ENCODE results near the gene SOX8. TPM values are rescaled to one million over a fixed set of nuclear protein-coding genes. Genes with fewer than 3 reads are reported as not detected.

The SOX8 gene
- total and polyA plus RNA-seq, 9 donors: 0.08 to 0.52 (median 0.32) TPM

DNA sequence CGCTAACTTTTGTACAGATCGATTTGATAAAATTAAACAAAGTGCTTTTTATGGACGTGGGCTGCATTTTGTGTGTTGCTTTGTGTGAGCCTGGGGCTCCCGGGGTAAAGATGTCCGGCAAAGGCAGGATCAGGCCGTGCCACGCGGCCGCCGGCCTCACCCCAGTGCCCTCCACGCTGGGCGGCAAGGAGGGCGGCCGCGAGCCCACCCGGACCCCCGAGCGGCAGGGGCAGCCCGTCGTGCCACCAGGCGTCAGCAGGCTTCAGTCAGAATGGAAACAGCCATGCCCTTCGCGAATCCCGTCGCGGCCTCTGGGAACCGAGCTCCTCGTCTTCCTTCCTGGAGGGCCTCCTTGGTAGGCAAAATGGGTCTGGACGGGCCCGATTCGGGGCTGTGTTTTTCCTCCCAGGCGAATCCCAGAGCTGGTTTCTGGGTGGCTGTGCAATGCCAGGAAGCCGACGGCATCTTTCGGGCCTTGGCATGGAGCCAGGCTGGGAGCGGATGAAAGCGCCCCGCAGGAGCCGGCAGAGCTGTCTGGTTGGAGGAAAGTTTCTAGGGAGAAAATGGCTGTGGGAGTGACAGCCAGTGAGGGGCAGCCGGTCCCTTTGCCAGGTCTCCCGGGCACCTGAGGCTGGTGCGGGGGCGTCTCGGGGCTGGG lies 5.5 kb downstream of the SOX8 start:
- H3K4me1 ChIP-seq (ENCODE audit: insufficient read depth): no peaks in the 10 kb centered on the region
- H3K9me3 ChIP-seq: no peaks in the 10 kb centered on the region
- DNase-seq: no peak
- H3K27ac ChIP-seq: no peak overlapping the region
- H3K4me3 ChIP-seq: no peak overlapping the region
- TF ChIP-seq, protein P1, sequence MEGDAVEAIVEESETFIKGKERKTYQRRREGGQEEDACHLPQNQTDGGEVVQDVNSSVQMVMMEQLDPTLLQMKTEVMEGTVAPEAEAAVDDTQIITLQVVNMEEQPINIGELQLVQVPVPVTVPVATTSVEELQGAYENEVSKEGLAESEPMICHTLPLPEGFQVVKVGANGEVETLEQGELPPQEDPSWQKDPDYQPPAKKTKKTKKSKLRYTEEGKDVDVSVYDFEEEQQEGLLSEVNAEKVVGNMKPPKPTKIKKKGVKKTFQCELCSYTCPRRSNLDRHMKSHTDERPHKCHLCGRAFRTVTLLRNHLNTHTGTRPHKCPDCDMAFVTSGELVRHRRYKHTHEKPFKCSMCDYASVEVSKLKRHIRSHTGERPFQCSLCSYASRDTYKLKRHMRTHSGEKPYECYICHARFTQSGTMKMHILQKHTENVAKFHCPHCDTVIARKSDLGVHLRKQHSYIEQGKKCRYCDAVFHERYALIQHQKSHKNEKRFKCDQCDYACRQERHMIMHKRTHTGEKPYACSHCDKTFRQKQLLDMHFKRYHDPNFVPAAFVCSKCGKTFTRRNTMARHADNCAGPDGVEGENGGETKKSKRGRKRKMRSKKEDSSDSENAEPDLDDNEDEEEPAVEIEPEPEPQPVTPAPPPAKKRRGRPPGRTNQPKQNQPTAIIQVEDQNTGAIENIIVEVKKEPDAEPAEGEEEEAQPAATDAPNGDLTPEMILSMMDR (IDR thresholded peaks at IDR 0.05): no peak
- no peak for TF ChIP-seq EP300 (IDR thresholded peaks at IDR 0.05)
- no peak for TF ChIP-seq POLR2A (IDR thresholded peaks at IDR 0.05)
- H3K27me3 ChIP-seq: peaks cover 10% of the 10 kb centered on the region
- no peaks in the 10 kb centered on the region for H3K36me3 ChIP-seq
- 63 to 79% (median 67%) methylated on average over 37 to 44 of the region's 44 CpGs for WGBS, 3 donors
- intact Hi-C loops (cut with DNase I): no loop called here

DNA sequence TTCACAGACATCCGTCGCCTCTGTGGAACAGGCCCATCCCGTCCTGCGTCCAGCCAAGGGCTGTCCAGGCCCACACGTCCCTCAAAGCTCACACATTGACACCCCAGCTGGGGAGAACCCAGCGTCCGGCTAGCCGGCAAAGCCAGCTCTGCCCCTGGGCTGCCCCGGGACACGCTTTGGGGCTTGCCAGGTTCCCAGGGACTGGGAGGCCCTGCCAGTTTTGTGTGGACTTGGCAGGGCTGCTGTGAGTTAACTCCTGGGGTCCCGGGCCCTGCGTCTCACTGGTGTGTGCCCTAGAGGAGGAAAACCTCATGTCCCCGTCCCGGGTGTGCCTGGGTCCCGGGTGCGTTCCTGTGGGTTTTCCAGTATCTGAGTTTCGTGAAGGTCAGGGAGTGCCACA lies 6.3 kb downstream of the SOX8 start:
- no peaks in the 10 kb centered on the region for H3K36me3 ChIP-seq
- H3K4me1 ChIP-seq (ENCODE audit: insufficient read depth): no peaks in the 10 kb centered on the region
- TF ChIP-seq, protein P1 (IDR thresholded peaks at IDR 0.05): no peak
- TF ChIP-seq POLR2A (IDR thresholded peaks at IDR 0.05): no peak
- no peak for TF ChIP-seq EP300 (IDR thresholded peaks at IDR 0.05)
- no peak overlapping the region for H3K27ac ChIP-seq
- no peak for DNase-seq
- peaks cover 6% of the 10 kb centered on the region for H3K27me3 ChIP-seq
- intact Hi-C loops (cut with DNase I): no loop called here
- WGBS, 3 donors: 74 to 84% (median 80%) methylated on average over 17 of the region's 17 CpGs
- H3K9me3 ChIP-seq: no peaks in the 10 kb centered on the region
- H3K4me3 ChIP-seq: no peak overlapping the region

DNA sequence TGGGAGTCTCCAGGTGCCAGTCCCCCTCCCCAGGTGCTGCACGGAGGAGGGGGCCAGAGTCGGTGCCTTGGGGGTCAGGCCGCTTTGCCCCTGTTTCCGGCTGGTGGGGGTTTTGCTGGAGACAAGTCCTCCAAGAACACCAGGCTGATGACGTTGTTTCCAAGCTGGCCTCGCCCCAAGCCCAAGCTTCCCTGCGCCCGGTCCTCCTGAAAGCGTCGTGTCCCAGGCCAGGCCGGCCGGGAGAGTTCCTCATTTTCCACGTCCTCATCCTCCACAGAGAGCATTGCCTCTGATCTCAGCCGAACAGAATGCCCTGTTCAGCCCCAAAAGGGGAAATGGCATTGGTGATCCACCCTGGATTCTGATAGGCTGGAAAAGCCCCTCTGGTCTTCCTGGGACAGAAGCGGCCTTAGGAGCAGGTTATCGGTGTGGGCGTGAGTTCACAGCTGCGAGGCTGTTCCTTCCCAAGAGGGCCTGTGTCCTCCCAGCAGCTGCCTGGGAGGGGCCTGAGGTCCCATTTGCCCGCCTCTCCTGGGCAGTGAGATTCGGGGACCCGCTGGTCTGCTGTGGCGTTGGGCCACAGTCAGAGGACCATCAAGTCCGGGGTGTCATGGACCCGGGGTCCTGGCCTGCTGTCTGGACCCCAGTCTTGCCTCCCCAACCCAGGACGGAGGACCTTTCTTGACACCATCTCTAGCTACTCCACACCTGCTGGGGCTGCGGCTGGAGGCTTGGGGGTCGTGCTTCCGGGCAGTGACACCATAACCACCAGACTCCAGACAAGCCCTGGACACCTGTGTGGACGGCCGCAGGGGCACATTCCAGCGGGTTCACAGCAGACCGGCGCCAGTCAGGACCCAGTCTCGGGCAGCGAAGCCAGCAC lies 7.1 kb downstream of the SOX8 start:
- intact Hi-C loops (cut with DNase I): no loop called here
- no peaks in the 10 kb centered on the region for H3K4me1 ChIP-seq (ENCODE audit: insufficient read depth)
- no peak for DNase-seq
- no peak overlapping the region for H3K27ac ChIP-seq
- TF ChIP-seq POLR2A (IDR thresholded peaks at IDR 0.05): no peak
- TF ChIP-seq, protein P1 (IDR thresholded peaks at IDR 0.05): no peak
- WGBS, 3 donors: 67 to 76% (median 74%) methylated on average over 35 of the region's 35 CpGs
- H3K9me3 ChIP-seq: no peaks in the 10 kb centered on the region
- H3K36me3 ChIP-seq: no peaks in the 10 kb centered on the region
- H3K27me3 ChIP-seq: no peaks in the 10 kb centered on the region
- H3K4me3 ChIP-seq: no peak overlapping the region

DNA sequence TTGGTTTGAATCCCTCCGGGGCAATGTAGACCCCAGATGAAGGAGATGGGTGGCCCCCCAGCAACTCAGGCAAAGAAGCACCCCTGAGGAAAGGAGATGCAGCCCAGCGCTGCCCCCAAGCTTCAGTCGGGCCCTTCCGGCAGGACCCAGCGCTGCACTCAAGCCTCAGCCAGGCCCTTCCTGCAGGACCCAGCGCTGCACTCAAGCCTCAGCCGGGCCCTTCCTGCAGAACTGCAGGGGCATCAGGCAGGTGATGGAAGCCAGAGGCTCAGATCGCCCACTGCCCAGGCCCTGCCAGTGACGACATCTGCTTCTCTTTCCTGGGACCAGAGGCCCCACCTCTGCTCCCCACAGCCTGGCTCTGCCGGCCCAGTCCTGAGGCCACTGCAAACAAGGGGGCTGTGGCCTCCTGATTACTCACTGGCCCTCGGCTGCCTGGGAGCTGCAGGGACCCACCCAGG lies 7.8 kb downstream of the SOX8 start:
- intact Hi-C loops (cut with DNase I): no loop called here
- WGBS, 3 donors: 72 to 82% (median 72%) methylated on average over 11 of the region's 11 CpGs
- no peaks in the 10 kb centered on the region for H3K9me3 ChIP-seq

More for the DNA sequence above, 7.8 kb downstream of the SOX8 start:
- Histone ChIP-seq H3K27me3 (no peaks in the 10 kb centered on the region), H3K27ac (no peak overlapping the region), H3K4me1 (ENCODE audit: insufficient read depth) (no peaks in the 10 kb centered on the region), H3K36me3 (no peaks in the 10 kb centered on the region), H3K4me3 (no peak overlapping the region)
- TF ChIP-seq, protein P1 (IDR thresholded peaks at IDR 0.05): no peak
- TF ChIP-seq POLR2A (IDR thresholded peaks at IDR 0.05) (no peak), EP300 (IDR thresholded peaks at IDR 0.05) (no peak)
- no peak for DNase-seq
